ENCODE measurements around the gene TSR3.

DNA sequence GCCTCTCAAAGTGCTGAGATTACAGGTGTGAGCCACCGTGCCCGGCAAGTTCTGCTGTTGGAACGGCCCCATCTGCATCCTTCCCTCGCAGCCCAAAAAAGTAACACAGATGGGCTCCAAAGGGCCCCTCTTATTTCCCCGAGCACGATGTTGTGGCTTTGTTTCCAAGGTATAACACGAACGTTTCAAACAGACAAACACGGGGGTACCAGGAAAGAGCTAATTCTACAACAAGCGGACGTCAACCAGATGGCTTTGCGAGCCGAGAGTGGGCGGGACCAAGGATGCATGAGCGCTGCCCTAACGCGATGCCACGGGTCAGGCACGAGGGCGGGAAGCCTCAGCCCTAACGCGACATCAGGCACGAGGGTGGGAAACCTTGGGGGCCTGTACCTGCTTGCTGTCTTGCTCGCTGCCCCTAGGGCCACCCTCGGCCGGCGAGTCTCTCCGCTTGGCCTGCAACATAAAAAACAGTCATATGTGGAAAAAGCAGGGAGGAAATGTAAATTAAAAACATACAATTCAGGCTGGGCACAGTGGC, 38.6 kb upstream of the TSR3 start:
- TF ChIP-seq, protein P1, sequence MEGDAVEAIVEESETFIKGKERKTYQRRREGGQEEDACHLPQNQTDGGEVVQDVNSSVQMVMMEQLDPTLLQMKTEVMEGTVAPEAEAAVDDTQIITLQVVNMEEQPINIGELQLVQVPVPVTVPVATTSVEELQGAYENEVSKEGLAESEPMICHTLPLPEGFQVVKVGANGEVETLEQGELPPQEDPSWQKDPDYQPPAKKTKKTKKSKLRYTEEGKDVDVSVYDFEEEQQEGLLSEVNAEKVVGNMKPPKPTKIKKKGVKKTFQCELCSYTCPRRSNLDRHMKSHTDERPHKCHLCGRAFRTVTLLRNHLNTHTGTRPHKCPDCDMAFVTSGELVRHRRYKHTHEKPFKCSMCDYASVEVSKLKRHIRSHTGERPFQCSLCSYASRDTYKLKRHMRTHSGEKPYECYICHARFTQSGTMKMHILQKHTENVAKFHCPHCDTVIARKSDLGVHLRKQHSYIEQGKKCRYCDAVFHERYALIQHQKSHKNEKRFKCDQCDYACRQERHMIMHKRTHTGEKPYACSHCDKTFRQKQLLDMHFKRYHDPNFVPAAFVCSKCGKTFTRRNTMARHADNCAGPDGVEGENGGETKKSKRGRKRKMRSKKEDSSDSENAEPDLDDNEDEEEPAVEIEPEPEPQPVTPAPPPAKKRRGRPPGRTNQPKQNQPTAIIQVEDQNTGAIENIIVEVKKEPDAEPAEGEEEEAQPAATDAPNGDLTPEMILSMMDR (conservative IDR thresholded peaks at IDR 0.05; ENCODE audit: low read length): no peak
- no peak for TF ChIP-seq EZH2phosphoT487 (IDR thresholded peaks at IDR 0.05; ENCODE audit: borderline replicate concordance)

Measured in Loucy (cell line).